Colonic mucosa (tissue), 4 donors: ENCODE measurements around the gene FMO5. TPM values are rescaled to one million over a fixed set of nuclear protein-coding genes. Genes with fewer than 3 reads are reported as not detected.
"Not testable (repeated sequence)": the region's sequence is repeated elsewhere in the genome, so short reads cannot be mapped to it uniquely, and the experiment has no call there.

Experiments used
- DNase-seq: peaks from one replicate; pipeline ENCODE4 v3.0.0-alpha.2; 2020
- H3K27ac ChIP-seq: fragments of 200-600 bp; one replicate; pipeline ENCODE4 v1.8.0; 2021
- H3K27me3 ChIP-seq: fragments of 200-600 bp; one replicate; pipeline ENCODE4 v1.8.0; 2021
- H3K36me3 ChIP-seq: fragments of 200-600 bp; one replicate; pipeline ENCODE4 v1.8.0; 2021
- H3K4me1 ChIP-seq: fragments of 200-600 bp; one replicate; pipeline ENCODE4 v1.8.0; 2021; ENCODE audit warnings: mild to moderate bottlenecking
- H3K4me3 ChIP-seq: fragments of 200-600 bp; one replicate; pipeline ENCODE4 v1.8.0; 2021
- H3K9ac ChIP-seq, 2 donors: one replicate each; pipeline ENCODE4 v1.7.0; 2013; ENCODE audit warnings: control low read depth in 2 of 2, low read depth in 2 of 2, low read length in 2 of 2
- H3K9me3 ChIP-seq: fragments of 200-600 bp; one replicate; pipeline ENCODE4 v1.8.0; 2021
- CTCF ChIP-seq: fragments of 200-600 bp; IDR thresholded peaks from one replicate; pipeline ENCODE4 v1.8.0; 2022; ENCODE audit warnings: antibody characterized with exemption, mild to moderate bottlenecking
- intact Hi-C: fragments of 100-400 bp; cut with DNase I; formaldehyde crosslinking; loops from one replicate; pipeline ENCODE4 v1.14.1; 2022
- total RNA-seq, 2 donors: library from RNA; stranded (reverse); fragmentation: NEBNext Ultra II Directional in 1 of 2; extraction: Animal tissue kit (Norgen Biotek cat#: 25700) in 1 of 2; gene quantifications; one replicate each; pipeline ENCODE4 v1.2.1, GENCODE V29; 2021
- donor health status: healthy.
- donor health status: DM: no; HTN: no; CAD: no.
- donor health status: DM: no; HTN: no; CAD: no.

FMO5 gene
- total RNA-seq, 2 donors from 2014 or later: 22.9 to 65.6 TPM

DNA sequence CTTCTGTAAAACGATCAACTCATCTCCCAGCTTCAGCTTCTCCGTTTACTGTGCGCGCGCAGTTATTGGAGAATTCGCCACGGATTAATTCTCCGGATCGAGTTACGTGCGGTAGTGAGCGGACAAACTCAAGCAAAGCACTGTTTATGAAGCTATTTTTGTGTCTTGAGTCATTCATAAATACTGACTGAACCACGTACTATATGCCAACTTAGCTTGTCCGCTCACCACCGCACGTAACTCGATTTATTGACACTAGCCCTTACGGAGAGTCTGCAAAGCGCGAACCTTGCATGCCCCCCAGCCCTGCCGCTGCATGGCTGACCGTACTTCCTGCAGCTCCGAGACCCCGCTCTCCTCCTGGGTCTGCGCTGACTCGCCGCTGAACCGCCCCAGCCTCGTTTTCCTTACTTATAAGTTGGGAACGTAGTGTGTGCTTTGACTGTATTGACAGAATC, 18.1 kb upstream of the FMO5 start:
- no peaks in the 10 kb centered on the region for H3K27me3 ChIP-seq
- no peaks in the 10 kb centered on the region for H3K4me1 ChIP-seq
- intact Hi-C loops: loop anchor here (2.0 to 10.0 kb wide), 2 partner anchors 70 to 158 kb away; partner anchors contain the start of gene PRKAB2
- DNase-seq: peak; percentile 47
- peak overlapping the region; percentile 79 to 88 for H3K9ac ChIP-seq
- peak overlapping the region; percentile 95 for H3K27ac ChIP-seq
- no peaks in the 10 kb centered on the region for H3K9me3 ChIP-seq
- H3K36me3 ChIP-seq: no peaks in the 10 kb centered on the region
- peak overlapping the region; percentile 100 for H3K4me3 ChIP-seq
- TF ChIP-seq CTCF: no peak

DNA sequence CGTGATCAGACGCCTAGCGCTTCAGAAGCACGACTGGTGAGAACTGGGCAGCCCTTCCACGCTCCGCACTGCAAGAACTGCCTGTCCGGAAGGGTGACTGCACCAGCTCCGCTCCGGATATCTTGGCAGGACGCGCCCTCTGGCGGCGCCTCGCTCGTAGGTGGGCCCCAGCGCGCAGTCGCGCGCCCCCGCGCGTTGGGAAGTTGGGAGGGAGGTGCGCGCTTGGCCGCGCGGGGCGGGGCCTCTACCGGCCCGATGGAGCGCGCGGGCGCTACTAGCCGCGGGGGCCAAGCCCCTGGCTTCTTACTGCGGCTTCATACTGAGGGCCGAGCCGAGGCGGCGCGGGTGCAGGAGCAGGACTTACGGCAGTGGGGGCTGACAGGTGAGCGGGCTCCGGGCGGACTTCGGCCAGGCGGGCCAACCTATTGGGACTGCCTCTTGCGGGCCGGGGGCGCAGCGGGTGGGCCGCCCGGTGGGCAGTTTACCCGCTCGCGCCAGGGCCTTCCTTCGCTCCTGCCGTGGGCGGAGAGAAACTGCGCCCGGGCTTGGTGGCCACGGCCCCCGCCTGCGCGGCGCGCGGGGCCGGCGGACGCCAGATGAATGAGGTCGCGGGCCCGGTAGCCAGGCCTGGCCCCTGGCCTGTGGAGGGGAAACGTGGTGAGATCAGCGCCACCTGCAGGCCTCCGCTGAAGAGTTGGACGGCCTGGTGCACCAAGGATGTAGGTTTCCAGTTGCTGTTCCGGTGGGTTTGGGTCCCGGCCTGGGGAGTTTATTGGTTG, 17.5 kb upstream of the FMO5 start, which contains the start of gene CHD1L:
Gene CHD1L (plus strand): TSS at position 236 of the 779 bp plus-strand sequence. CDS start 20 bp downstream, at position 256.
- H3K9me3 ChIP-seq: no peaks in the 10 kb centered on the region
- intact Hi-C loops: loop anchor here (2.0 to 10.0 kb wide), 2 partner anchors 70 to 158 kb away; partner anchors contain the start of gene PRKAB2
- no peaks in the 10 kb centered on the region for H3K36me3 ChIP-seq
- peak within 1 kb of the TSS; percentile 79 to 88 for H3K9ac ChIP-seq
- H3K4me1 ChIP-seq: no peaks in the 10 kb centered on the region
- peak within 1 kb of the TSS; percentile 95 for H3K27ac ChIP-seq
- TF ChIP-seq CTCF: peak; percentile 74
- DNase-seq: peak; percentile 95
- peak within 1 kb of the TSS; percentile 100 for H3K4me3 ChIP-seq
- no peaks in the 10 kb centered on the region for H3K27me3 ChIP-seq

DNA sequence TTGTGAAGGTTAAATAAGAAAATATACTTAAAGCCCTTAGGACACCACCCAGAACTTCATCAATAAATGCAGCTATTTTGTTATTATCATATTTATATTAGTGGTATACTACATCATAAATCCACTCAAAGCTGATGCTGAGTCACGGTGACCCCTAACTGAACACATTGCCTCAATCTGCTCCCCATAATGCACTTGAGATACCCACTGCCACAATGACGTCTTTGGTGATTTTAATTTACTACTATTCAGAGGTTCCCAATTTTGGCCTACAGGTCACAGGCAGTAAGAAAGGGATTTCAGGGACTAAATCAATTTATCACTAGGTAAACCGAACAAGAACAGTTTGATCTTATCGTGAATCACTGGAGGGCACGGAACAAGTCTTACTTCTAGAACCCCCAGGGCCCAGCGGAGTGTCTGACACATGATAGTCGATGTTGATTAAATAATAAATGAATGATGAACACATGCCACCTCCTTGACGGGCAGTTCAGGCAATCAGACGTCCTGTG, 16.9 kb upstream of the FMO5 start:
- intact Hi-C loops: loop anchor here (2.0 to 10.0 kb wide), 2 partner anchors 69 to 157 kb away; partner anchors contain the start of gene PRKAB2
- no peak for TF ChIP-seq CTCF

GRCh38 chr1:147240131-147240721, 15.1 kb upstream of the FMO5 start:
- not testable (repeated sequence) for H3K4me1 ChIP-seq, H3K27ac ChIP-seq, DNase-seq, H3K9me3 ChIP-seq, H3K36me3 ChIP-seq, H3K4me3 ChIP-seq, H3K9ac ChIP-seq, H3K27me3 ChIP-seq
- intact Hi-C loops: loop anchor here (10.0 kb wide), 1 partner anchor 155 kb away; no protein-coding TSS in a partner anchor

More for the DNA sequence above, 16.9 kb upstream of the FMO5 start:
- Histone ChIP-seq H3K36me3 (no peaks in the 10 kb centered on the region), H3K27me3 (no peaks in the 10 kb centered on the region), H3K9me3 (no peaks in the 10 kb centered on the region), H3K4me3 (peak overlapping the region; percentile 100), H3K27ac (peak overlapping the region; percentile 95), H3K9ac (peak overlapping the region; percentile 44 to 88), H3K4me1 (peaks cover 3% of the 10 kb centered on the region)
- DNase-seq: no peak

- H3K27ac ChIP-seq: peak overlapping the region; percentile 81
- no peaks in the 10 kb centered on the region for H3K27me3 ChIP-seq
- H3K4me1 ChIP-seq: peaks cover 3% of the 10 kb centered on the region
- no peak overlapping the region for H3K4me3 ChIP-seq
- DNase-seq: no peak
- TF ChIP-seq CTCF: no peak
- H3K9ac ChIP-seq: peak overlapping the region in 1 of 2 donors; percentile 26
- intact Hi-C loops: no loop called here
- H3K9me3 ChIP-seq: no peaks in the 10 kb centered on the region
- no peaks in the 10 kb centered on the region for H3K36me3 ChIP-seq
Observed at GRCh38 chr1:147238925-147239820, 14.0 kb upstream of the FMO5 start.
